GM13977 (cell line): ENCODE results near the gene CD38.
"Not testable (repeated sequence)": the region's sequence is repeated elsewhere in the genome, so short reads cannot be mapped to it uniquely, and the experiment has no call there.

ENCODE experiments used
- DNase-seq: peaks from one replicate; pipeline ENCODE4 v3.0.0; 2012; ENCODE audit warnings: low spot score
- in situ Hi-C: fragments of 300-500 bp; cut with MboI; formaldehyde crosslinking; loops from one replicate; pipeline ENCODE4 v1.12.0; 2022; ENCODE audit warnings: low sequenced_read_pairs, low pct_unique_long_range_greater_than_20kb, mixed read lengths, inconsistent platforms; ENCODE audit not compliant: unreplicated experiment
- TF ChIP-seq, protein P1 (sequence below): IDR thresholded peaks from 2 replicates; pipeline ENCODE4 v1.5.1; 2012; ENCODE audit warnings: mild to moderate bottlenecking, control low read depth; ENCODE audit not compliant: insufficient read depth; ENCODE audit errors: extremely low read depth, missing control alignments

CD38 gene

DNA sequence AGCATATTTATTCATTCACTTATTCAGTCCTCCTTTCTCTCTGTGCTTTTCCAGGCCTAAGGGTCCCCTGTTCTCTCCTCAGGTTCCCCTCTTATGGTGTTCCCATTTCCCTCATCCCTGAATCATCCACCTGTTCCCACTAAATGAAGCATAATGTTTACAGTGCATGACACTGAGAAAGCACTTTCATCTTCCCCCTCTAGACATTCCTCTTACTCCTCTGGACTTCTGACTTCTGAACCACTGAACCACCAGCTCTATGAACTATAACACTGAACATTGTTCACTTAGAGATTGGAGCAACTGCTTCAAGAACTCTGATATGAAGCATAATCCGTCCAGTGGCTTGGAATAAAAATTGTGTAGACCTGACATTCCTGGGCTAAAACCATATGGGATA, 59.5 kb downstream of the CD38 start:
- in situ Hi-C loops, result no loop called here
- DNase-seq, result no peak

DNA sequence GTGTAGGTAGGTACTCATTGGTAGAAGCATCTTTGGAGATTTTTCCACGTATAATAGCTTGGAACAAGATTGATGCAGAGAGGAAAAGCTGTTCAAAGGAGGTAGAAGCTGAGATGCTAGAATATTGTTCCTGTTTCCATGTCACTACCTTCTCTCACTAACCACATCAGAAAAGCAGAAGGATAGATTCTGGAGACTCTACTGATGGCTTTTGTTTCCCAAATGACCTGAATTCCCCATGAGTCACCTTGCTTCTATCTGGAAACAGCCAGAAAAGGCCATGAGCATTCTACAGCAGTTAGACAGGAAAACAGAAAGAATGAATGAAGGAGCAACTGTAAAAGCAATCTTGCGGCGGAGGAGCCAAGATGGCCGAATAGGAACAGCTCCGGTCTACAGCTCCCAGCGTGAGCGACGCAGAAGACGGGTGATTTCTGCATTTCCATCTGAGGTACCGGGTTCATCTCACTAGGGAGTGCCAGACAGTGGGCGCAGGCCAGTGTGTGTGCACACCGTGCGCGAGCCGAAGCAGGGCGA, 63.1 kb downstream of the CD38 start:
- in situ Hi-C loops, DNase-seq: not testable (repeated sequence)

More for the DNA sequence above, 59.5 kb downstream of the CD38 start:
- TF ChIP-seq, protein P1, sequence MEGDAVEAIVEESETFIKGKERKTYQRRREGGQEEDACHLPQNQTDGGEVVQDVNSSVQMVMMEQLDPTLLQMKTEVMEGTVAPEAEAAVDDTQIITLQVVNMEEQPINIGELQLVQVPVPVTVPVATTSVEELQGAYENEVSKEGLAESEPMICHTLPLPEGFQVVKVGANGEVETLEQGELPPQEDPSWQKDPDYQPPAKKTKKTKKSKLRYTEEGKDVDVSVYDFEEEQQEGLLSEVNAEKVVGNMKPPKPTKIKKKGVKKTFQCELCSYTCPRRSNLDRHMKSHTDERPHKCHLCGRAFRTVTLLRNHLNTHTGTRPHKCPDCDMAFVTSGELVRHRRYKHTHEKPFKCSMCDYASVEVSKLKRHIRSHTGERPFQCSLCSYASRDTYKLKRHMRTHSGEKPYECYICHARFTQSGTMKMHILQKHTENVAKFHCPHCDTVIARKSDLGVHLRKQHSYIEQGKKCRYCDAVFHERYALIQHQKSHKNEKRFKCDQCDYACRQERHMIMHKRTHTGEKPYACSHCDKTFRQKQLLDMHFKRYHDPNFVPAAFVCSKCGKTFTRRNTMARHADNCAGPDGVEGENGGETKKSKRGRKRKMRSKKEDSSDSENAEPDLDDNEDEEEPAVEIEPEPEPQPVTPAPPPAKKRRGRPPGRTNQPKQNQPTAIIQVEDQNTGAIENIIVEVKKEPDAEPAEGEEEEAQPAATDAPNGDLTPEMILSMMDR, result no peak

DNA sequence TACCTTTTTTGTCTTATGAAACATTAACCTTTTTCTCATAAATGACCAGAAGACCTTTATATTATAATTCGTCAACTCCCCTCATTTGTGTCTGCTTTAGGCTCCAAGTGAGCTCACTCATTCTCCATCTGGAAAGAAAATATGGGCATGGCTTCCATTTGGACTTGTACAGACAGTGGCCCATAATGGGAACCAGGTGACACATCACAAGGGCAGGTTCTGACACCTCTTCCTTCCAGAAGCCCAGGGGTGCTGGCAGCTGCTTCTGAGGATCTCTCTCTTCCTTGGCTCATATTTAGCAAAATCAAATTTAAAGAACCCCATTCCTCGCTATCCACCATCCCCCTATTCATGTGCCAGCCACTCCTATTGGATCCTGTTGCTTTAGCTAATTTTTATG, 69.6 kb downstream of the CD38 start:
- DNase-seq, result no peak
- TF ChIP-seq, protein P1, result no peak
- in situ Hi-C loops, result no loop called here

DNA sequence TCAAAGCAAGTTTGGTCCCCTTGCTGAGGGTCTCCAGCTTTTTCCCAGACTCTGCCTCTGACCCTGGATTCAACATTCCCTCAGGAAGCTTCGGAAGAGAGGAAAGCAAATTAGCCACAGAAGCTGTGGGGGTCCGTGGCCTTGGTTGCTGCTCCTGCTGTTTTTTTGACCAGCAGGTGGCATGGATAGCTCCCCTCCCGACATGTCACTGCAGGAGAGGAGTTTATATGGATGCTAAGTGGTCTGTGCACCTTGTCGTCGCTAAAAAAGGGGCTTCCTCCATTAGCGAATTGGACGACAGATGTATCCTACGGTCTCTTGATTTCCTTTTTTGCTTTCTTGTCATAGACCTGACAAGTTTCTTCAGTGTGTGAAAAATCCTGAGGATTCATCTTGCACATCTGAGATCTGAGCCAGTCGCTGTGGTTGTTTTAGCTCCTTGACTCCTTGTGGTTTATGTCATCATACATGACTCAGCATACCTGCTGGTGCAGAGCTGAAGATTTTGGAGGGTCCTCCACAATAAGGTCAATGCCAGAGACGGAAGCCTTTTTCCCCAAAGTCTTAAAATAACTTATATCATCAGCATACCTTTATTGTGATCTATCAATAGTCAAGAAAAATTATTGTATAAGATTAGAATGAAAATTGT, 70.2 kb downstream of the CD38 start:
- no peak for DNase-seq
- TF ChIP-seq, protein P1, result no peak
- in situ Hi-C loops, result no loop called here

DNA sequence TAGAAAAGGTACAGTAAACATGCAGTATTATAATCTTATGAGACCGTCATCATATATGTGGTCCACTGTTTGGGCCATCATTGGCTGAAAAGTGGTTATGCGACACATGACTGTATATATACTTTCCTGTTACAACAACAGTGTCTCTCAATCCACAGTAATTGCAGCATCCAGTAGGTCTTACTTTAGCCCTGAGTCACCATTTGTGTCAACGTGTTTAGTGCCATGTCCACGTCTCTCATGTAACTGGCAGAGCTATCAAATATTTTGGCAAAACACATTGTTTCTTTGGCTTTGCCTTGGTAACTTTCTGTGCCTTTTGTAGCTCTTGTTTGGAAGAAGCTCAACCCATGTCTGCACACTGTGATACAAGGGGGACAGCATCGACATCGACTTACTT, 73.8 kb downstream of the CD38 start:
- in situ Hi-C loops, result no loop called here
- DNase-seq, result no peak
- TF ChIP-seq, protein P1, result no peak

DNA sequence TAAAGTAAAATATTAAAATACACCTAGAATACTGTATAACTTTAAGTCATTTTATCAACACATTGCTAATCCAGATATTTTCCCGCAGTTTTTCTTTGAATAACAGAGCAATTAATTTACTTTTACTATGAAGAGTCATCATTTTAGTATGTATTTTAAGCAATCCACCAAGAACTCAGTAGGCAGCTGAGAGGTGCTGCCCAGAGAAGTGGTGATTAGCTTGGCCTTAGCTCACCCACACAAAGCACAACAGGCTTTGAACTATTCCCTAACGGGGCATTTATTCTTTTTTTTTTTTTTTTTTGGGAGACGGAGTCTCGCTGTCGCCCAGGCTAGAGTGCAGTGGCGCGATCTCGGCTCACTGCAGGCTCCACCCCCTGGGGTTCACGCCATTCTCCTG, 74.4 kb downstream of the CD38 start:
- in situ Hi-C loops, result no loop called here
- TF ChIP-seq, protein P1, result no peak
- DNase-seq, result no peak

DNA sequence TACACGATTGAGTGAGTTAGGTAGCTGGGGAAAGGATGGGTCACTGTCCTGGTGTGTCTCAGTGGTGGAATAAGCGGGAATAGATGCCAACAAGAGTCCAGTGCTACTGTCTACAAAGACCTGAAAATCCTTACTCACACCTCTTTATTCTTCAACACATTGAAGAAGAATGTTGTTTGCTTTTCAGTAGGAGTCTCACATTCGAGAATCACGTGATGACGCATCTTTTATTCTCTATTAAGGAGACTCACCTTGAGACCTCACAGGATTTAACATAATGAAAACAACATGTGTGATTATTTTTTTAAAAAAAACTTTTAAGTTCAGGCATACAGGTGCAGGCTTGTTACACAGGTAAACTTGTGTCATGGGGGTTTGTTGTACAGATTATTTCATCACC, 75.2 kb downstream of the CD38 start:
- DNase-seq, result no peak
- in situ Hi-C loops, result no loop called here
- TF ChIP-seq, protein P1, result no peak
